Pancreas (tissue), 10 donors: Measurements from ENCODE around the gene AKNAD1. TPM values are rescaled to one million over a fixed set of nuclear protein-coding genes. Genes with fewer than 3 reads are reported as not detected.
"Not testable (repeated sequence)": the region's sequence is repeated elsewhere in the genome, so short reads cannot be mapped to it uniquely, and the experiment has no call there.

ENCODE experiments used
- ATAC-seq, 4 donors: fragments of 200-7000 bp; cut with Tn5 transposase; one replicate each; pipeline versions ENCODE4 v1.8.0 to v1.9.1; 2020; ENCODE audit warnings: mild to moderate bottlenecking in 4 of 4, moderate library complexity in 4 of 4
- DNase-seq, 6 donors: peaks; one replicate each; pipeline ENCODE4 v3.0.0-alpha.2; 2020
- FAIRE-seq: peaks from 2 replicates; lab custom pipeline; 2012; peaks lifted over from hg19 to GRCh38; lab: Jason Lieb, UNC
- H3K27ac ChIP-seq, 4 donors: fragments of 200-600 bp; sonication (generic); 1 replicate in 3 of 4; 2 replicates in 1 of 4; pipeline versions ENCODE4 v1.5.0 to v1.8.0; 2020
- H3K27me3 ChIP-seq, 4 donors: fragments of 200-600 bp; one replicate each; pipeline ENCODE4 v1.8.0; 2021
- H3K36me3 ChIP-seq, 3 donors: fragments of 200-600 bp; sonication (generic) in 1 of 3; one replicate each; pipeline versions ENCODE4 v1.5.0 to v1.8.0; 2020 to 2021
- H3K4me1 ChIP-seq, 3 donors: fragments of 200-600 bp; one replicate each; pipeline ENCODE4 v1.8.0; 2021
- H3K4me3 ChIP-seq, 4 donors: fragments of 200-600 bp; sonication (generic) in 2 of 4; one replicate each; pipeline versions ENCODE4 v1.5.0 to v1.8.0; 2020 to 2021
- H3K9me3 ChIP-seq, 4 donors: fragments of 200-600 bp; one replicate each; pipeline ENCODE4 v1.8.0; 2021
- WGBS, 2 donors: extraction: QIAGEN DNeasy Blood & Tissue Kit; methylation state at CpG; one replicate each; pipeline ENCODE4 v1.1.7; 2013; 5-methylcytosine and 5-hydroxymethylcytosine counted together
- intact Hi-C, 3 donors: fragments of 100-400 bp; cut with DNase I; formaldehyde crosslinking; loops; one replicate each; pipeline versions ENCODE4 v1.11.1 to v1.14.2; 2022
- polyA plus RNA-seq, 2 donors: library from polyadenylated mRNA; stranded (reverse); fragments of 200-250 nt; gene quantifications; one replicate each; pipeline ENCODE4 v1.2.3, GENCODE V29; 2013
- total RNA-seq, 6 donors: library from RNA; stranded (reverse); fragmentation: NEBNext Ultra II Directional in 4 of 6; extraction: Animal tissue kit (Norgen Biotek cat#: 25700) in 4 of 6; gene quantifications; one replicate each; pipeline versions ENCODE4 v1.2.1 to v1.2.4, GENCODE V29; 2021 to 2023
- TF ChIP-seq, protein P1 (sequence below), 4 donors: fragments of 200-600 bp; sonication (generic) in 3 of 4; IDR thresholded peaks; one replicate each; pipeline versions ENCODE4 v1.5.0 to v1.8.0; 2021; ENCODE audit warnings: antibody characterized with exemption in 4 of 4
- donor health status: healthy with polysubstance abuse.
- donor health status: DM: no; HTN: no; CAD: no; lungs with moderate emphysema.
- donor health status: DM: no; HTN: no; CAD: no.
- donor health status: control.
- donor health status: control.
- donor health status: Bipolar disorder and iron deficiency.
- donor health status: DM: yes; HTN: yes; CAD: no.
- donor health status: DM: no; HTN: no; CAD: no.
- donor health status: DM: no; HTN: no; CAD: no.
- donor health status: DM: yes; HTN: yes; CAD: no.

AKNAD1 gene
- total and polyA plus RNA-seq, 8 donors, result 0.23 TPM; not detected in 7

DNA sequence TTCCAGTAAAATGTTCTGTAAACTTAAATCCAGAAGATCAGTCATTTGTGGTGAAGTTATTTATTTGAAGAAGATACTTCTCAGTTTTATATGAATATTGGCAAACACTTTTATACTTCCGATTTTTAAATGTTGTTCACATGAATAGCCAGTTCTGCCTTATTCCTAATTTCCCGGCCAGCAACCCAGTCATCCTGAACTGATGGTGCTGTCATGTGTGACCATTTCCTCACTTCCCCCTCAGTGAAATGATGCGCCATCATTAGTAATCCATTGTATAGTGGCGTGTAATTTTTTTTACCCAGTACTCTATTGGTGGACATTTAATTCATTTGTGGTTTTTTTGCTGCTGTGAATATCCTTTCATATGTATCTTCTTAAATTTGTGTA lies 36.2 kb upstream of the AKNAD1 start:
- H3K4me1 ChIP-seq, result peaks cover 0 to 5% (median 0%) of the 10 kb centered on the region in 3 donors
- TF ChIP-seq, protein P1, sequence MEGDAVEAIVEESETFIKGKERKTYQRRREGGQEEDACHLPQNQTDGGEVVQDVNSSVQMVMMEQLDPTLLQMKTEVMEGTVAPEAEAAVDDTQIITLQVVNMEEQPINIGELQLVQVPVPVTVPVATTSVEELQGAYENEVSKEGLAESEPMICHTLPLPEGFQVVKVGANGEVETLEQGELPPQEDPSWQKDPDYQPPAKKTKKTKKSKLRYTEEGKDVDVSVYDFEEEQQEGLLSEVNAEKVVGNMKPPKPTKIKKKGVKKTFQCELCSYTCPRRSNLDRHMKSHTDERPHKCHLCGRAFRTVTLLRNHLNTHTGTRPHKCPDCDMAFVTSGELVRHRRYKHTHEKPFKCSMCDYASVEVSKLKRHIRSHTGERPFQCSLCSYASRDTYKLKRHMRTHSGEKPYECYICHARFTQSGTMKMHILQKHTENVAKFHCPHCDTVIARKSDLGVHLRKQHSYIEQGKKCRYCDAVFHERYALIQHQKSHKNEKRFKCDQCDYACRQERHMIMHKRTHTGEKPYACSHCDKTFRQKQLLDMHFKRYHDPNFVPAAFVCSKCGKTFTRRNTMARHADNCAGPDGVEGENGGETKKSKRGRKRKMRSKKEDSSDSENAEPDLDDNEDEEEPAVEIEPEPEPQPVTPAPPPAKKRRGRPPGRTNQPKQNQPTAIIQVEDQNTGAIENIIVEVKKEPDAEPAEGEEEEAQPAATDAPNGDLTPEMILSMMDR (IDR thresholded peaks at IDR 0.05), result no peak
- no peak overlapping the region for H3K27ac ChIP-seq
- no peak for DNase-seq
- intact Hi-C loops, result no loop called here
- H3K9me3 ChIP-seq, result no peaks in the 10 kb centered on the region
- no peaks in the 10 kb centered on the region for H3K36me3 ChIP-seq
- H3K4me3 ChIP-seq, result no peak overlapping the region
- ATAC-seq, result no peak
- 83 to 96% methylated on average over 4 of the region's 4 CpGs for WGBS, 2 donors
- H3K27me3 ChIP-seq, result no peaks in the 10 kb centered on the region
- no peak for FAIRE-seq

- no peak for ATAC-seq
- TF ChIP-seq, protein P1 (IDR thresholded peaks at IDR 0.05), result no peak
- no peaks in the 10 kb centered on the region for H3K36me3 ChIP-seq
- intact Hi-C loops, result no loop called here
- WGBS, 2 donors, result 51 to 53% methylated on average over 3 of the region's 3 CpGs
- DNase-seq, result no peak
- no peak overlapping the region for H3K4me3 ChIP-seq
- no peaks in the 10 kb centered on the region for H3K27me3 ChIP-seq
- no peaks in the 10 kb centered on the region for H3K9me3 ChIP-seq
- no peak overlapping the region for H3K27ac ChIP-seq
- peaks cover 0 to 5% (median 0%) of the 10 kb centered on the region in 3 donors for H3K4me1 ChIP-seq
- no peak for FAIRE-seq
Observed at GRCh38 chr1:108892356-108893140, 35.7 kb upstream of the AKNAD1 start.

GRCh38 chr1:108889706-108890384 lies 33.0 kb upstream of the AKNAD1 start:
- Histone ChIP-seq H3K4me3 (no peak overlapping the region), H3K4me1 (peaks cover 0 to 5% (median 0%) of the 10 kb centered on the region in 3 donors), H3K9me3 (no peaks in the 10 kb centered on the region), H3K27me3 (no peaks in the 10 kb centered on the region), H3K36me3 (no peaks in the 10 kb centered on the region), H3K27ac (no peak overlapping the region)
- intact Hi-C loops, result no loop called here
- DNase-seq (no peak), FAIRE-seq (no peak), ATAC-seq (no peak)
- TF ChIP-seq, protein P1 (IDR thresholded peaks at IDR 0.05), result no peak
- 74 to 88% methylated on average over 7 of the region's 7 CpGs for WGBS, 2 donors

- H3K4me3 ChIP-seq, H3K27me3 ChIP-seq, FAIRE-seq, H3K36me3 ChIP-seq, H3K9me3 ChIP-seq, intact Hi-C loops, H3K4me1 ChIP-seq, H3K27ac ChIP-seq, DNase-seq, ATAC-seq: not testable (repeated sequence)
- 63 to 65% methylated on average over 6 of the region's 6 CpGs for WGBS, 2 donors
Observed at GRCh38 chr1:108889006-108889645, 32.2 kb upstream of the AKNAD1 start.

DNA sequence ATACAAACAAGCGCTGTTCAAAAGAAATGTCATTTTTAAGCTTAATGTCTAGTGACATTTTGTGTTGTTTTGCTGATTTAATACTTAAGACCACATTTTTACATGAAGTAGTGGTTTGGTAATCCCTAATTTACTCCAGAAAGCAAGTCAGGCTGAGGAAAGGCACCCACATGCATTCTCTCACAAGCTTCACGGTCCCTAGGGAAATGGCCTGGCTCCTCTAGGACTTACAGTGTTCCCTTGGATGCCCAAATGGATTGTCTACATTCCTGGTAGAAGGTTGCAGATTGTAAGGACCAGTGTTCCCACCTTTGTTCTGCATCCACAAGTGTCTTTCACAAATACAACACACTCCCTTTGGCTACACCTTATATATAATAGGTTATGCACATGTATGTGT lies 29.4 kb upstream of the AKNAD1 start:
- no peak for FAIRE-seq
- H3K27me3 ChIP-seq, result no peaks in the 10 kb centered on the region
- TF ChIP-seq, protein P1 (IDR thresholded peaks at IDR 0.05), result no peak
- no peak for DNase-seq
- H3K4me3 ChIP-seq, result no peak overlapping the region
- WGBS, 2 donors, result 98 to 99% methylated on average over 2 of the region's 2 CpGs
- ATAC-seq, result no peak
- no peak overlapping the region for H3K27ac ChIP-seq
- intact Hi-C loops, result no loop called here
- H3K9me3 ChIP-seq, result no peaks in the 10 kb centered on the region
- no peaks in the 10 kb centered on the region for H3K36me3 ChIP-seq
- no peaks in the 10 kb centered on the region for H3K4me1 ChIP-seq
